Measurements from ENCODE around the gene HDLBP.

- TF ChIP-seq, protein P1, sequence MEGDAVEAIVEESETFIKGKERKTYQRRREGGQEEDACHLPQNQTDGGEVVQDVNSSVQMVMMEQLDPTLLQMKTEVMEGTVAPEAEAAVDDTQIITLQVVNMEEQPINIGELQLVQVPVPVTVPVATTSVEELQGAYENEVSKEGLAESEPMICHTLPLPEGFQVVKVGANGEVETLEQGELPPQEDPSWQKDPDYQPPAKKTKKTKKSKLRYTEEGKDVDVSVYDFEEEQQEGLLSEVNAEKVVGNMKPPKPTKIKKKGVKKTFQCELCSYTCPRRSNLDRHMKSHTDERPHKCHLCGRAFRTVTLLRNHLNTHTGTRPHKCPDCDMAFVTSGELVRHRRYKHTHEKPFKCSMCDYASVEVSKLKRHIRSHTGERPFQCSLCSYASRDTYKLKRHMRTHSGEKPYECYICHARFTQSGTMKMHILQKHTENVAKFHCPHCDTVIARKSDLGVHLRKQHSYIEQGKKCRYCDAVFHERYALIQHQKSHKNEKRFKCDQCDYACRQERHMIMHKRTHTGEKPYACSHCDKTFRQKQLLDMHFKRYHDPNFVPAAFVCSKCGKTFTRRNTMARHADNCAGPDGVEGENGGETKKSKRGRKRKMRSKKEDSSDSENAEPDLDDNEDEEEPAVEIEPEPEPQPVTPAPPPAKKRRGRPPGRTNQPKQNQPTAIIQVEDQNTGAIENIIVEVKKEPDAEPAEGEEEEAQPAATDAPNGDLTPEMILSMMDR (IDR thresholded peaks at IDR 0.05) = no peak
- TF ChIP-seq POLR2A (IDR thresholded peaks at IDR 0.05) = no peak
Measured at GRCh38 chr2:241268306-241268705, 47.2 kb downstream of the HDLBP start.
